ENCODE measurements around the gene SYS1.

Gene SYS1

DNA sequence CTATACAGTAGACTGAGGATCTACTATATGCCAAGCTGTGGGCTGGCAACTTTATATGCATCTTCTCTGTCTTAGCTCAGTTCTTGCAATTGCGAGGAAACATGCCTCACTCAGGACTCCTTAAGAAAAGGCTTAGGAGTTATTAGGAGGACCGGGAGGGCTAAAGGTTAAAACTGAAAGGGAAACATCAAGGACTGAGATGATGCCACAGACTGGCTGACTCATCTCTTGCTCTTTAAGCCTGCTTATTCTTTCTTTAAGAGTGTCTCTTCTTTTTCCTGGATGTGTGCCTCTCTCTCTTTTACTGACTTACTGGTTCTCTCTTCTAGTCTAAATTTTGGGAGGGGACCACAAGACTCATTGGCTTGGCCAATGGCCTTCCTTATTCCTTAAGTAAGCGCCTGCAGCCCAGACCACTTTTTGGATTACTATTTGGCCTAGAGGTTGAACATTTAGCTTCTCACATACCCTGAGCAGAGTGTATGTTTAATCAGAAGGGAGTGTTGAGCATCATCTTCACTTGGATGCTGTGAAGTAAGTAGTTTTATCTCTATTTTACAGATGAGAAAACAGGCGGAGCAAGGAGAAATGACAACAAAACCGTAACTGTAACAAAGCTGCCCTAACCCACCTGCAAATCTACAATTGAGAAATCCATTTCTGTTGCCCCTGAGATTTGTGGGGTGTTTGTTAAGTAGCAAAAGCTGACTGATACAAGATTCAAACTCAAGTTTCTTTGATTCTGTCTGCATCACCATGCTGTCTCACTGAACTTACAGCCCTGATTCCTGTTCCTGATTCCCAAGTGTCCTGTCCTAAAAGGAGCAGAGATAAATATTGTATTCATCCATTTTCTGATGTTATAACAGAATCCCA, 7.5 kb upstream of the SYS1 start:
- peak; percentile 67 to 77 for DNase-seq (ENCODE audit: low read depth in 2 of 2)
- no peak overlapping the region for H3K4me3 ChIP-seq (replicated peaks in 1 of 2; ENCODE audit: low read depth in 2 of 2, low read length in 2 of 2)
- TF ChIP-seq CTCF (IDR thresholded peaks at IDR 0.05; ENCODE audit: low read depth, low read length) = no peak

DNA sequence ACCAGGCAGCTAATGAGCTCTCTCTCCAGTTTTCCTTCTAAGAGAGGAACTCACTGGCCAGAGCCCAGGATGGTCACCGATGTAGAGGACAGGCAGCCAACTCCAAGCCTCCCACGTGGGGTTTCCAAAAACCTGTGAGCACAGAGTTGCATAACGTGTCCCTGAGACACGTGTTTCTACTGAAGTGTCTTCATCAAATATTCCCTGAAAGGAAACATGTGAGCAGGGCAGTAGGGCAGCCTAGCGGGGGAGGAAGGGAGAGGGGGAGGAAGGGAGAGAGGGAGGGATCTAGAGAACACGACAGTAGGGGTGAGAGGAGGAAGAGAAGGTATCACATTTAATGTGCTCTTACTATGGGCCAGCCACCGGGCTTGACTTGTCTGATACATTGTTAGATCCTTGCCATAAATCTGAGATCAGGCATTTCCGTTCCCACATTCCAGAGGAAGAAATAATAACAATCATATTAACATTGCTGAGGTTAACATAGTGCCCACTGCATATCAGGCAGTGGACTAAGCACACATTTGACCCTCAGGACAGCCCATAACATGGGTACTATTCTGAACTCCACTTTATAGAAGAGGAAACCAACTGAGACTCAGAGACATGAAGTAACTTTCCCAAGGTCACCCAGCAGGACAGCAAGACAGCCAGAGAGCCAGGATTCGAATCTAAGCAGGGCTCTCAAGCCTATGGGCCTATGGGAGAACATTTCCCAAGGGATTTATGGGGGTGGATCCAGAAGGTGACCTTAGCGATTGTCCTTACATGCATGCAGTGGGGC, 4.5 kb upstream of the SYS1 start:
- no peak for TF ChIP-seq CTCF (IDR thresholded peaks at IDR 0.05; ENCODE audit: low read depth, low read length)
- no peak overlapping the region for H3K4me3 ChIP-seq (replicated peaks in 1 of 2; ENCODE audit: low read depth in 2 of 2, low read length in 2 of 2)
- DNase-seq (ENCODE audit: low read depth in 2 of 2) = peak; percentile 88 to 92

- no peak for TF ChIP-seq CTCF (IDR thresholded peaks at IDR 0.05; ENCODE audit: low read depth, low read length)
- H3K4me3 ChIP-seq (replicated peaks in 1 of 2; ENCODE audit: low read depth in 2 of 2, low read length in 2 of 2) = no peak overlapping the region
- peak; percentile 80 to 81 for DNase-seq (ENCODE audit: low read depth in 2 of 2)
Measured at GRCh38 chr20:45359069-45359405, 3.9 kb upstream of the SYS1 start.

DNA sequence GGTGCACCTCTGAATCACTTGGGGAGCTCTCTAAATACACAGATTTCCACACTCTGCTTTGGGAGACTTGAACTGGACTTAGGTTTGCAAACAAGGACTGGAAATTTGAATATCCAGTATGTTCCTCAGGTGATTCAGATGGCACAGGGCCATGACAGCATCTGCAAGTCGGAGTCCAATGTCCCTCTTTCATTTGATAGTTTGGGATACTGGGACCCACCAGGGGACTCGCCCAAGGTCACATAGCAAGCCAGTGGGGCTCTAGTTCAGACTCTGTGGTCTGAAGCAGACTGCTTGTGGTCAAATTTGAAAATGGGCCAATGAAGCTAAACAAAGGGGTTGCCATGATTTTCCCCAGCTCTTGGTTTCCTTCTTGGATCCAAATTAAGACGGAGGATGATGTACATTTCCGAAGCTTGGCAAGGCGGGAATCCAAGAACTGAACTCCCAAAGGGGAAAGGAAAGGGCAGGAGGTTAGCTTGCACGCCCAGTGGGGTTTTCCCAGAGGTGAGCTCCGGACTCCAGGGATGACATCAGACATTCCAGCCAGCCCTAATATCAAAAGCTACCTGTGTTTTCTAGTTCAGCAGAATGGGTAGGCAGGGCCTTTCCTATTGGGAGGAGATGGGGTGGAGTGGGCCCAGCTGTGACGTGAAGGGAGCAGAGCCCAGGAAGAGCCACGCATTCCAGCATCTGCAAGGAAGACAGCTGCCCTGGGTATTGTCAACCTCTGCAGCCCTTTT, 3.4 kb upstream of the SYS1 start:
- no peak for TF ChIP-seq CTCF (IDR thresholded peaks at IDR 0.05; ENCODE audit: low read depth, low read length)
- DNase-seq (ENCODE audit: low read depth in 2 of 2) = peak; percentile 75 to 86
- no peak overlapping the region for H3K4me3 ChIP-seq (replicated peaks in 1 of 2; ENCODE audit: low read depth in 2 of 2, low read length in 2 of 2)

- DNase-seq (ENCODE audit: low read depth in 2 of 2) = no peak
- no peak overlapping the region for H3K4me3 ChIP-seq (replicated peaks in 1 of 2; ENCODE audit: low read depth in 2 of 2, low read length in 2 of 2)
- no peak for TF ChIP-seq CTCF (IDR thresholded peaks at IDR 0.05; ENCODE audit: low read depth, low read length)
Measured at GRCh38 chr20:45361793-45362192, 1.2 kb upstream of the SYS1 start.

DNA sequence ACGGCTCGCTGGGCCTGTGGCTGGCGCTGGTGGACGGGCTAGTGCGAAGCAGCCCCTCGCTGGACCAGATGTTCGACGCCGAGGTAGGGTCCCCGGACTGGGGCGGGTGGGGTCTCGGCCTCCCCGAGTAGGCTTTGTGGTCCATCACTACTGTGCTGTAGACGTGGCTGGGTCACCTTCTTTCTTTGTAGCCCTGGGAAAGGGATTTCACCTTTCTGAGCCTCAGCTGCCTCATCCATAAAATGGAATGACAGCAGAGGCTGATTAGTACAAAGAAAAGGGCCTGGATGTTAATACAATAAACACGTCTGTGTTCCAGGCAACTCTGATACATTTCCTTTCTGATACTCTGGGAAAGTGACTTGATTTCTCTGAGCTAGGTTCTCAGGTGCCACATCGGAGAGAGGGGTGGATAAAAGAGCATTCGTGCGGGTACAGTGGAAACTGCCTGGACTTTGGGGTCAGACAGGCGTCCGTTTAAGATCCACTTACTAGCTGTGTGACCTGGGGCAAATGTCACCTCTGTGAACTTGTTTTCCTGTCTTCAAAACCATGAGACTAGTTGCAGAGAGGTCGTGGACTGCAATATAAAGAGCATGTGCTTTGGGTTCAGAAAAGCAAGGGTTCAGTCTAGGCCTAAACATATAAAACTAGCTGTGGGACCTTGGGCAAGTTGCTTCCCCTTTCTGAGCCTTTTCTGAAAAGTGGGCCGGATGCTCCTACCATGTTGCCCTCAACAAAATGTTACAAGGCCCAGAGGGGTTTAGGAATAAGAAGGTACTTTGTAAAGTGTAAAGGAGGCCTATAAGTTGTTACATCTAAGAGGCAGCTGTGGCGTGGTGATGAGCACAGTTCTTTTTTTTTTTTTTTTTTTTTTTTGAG, 896 bp downstream of the SYS1 start:
- peak overlapping the region; percentile 88 to 90 for H3K4me3 ChIP-seq (replicated peaks in 1 of 2; ENCODE audit: low read depth in 2 of 2, low read length in 2 of 2)
- no peak for TF ChIP-seq CTCF (IDR thresholded peaks at IDR 0.05; ENCODE audit: low read depth, low read length)
- no peak for DNase-seq (ENCODE audit: low read depth in 2 of 2)
